Mucosa of descending colon (tissue), 3 donors: Measurements from ENCODE around the gene SPATA16. TPM values are rescaled to one million over a fixed set of nuclear protein-coding genes. Genes with fewer than 3 reads are reported as not detected.
"Not testable (repeated sequence)": the region's sequence is repeated elsewhere in the genome, so short reads cannot be mapped to it uniquely, and the experiment has no call there.

Source experiments
- ATAC-seq: fragments of 200-7000 bp; cut with Tn5 transposase; one replicate; pipeline ENCODE4 v1.9.1; 2020; ENCODE audit warnings: mild to moderate bottlenecking, moderate library complexity
- DNase-seq, 3 donors: peaks; one replicate each; pipeline ENCODE4 v3.0.0-alpha.2; 2020
- H3K36me3 ChIP-seq: fragments of 200-600 bp; one replicate; pipeline ENCODE4 v1.8.0; 2021; ENCODE audit warnings: low read depth, mild to moderate bottlenecking
- H3K4me1 ChIP-seq: fragments of 200-600 bp; one replicate; pipeline ENCODE4 v1.8.0; 2021; ENCODE audit warnings: low read depth, mild to moderate bottlenecking
- H3K4me3 ChIP-seq: fragments of 200-600 bp; one replicate; pipeline ENCODE4 v1.8.0; 2021; ENCODE audit warnings: mild to moderate bottlenecking
- H3K9me3 ChIP-seq: fragments of 200-600 bp; one replicate; pipeline ENCODE4 v1.8.0; 2021; ENCODE audit warnings: mild to moderate bottlenecking
- CTCF ChIP-seq: fragments of 200-600 bp; IDR thresholded peaks from one replicate; pipeline ENCODE4 v1.8.0; 2022; ENCODE audit warnings: antibody characterized with exemption, mild to moderate bottlenecking
- intact Hi-C, 2 donors: fragments of 100-400 bp; cut with DNase I in 1 of 2; cut with micrococcal nuclease in 1 of 2; formaldehyde crosslinking; loops; one replicate each; pipeline versions ENCODE4 v1.11.0 to v1.11.1; 2022; cut with DNase I, micrococcal nuclease
- total RNA-seq, 3 donors: library from RNA; stranded (reverse); fragmentation: NEBNext Ultra II Directional in 2 of 3; extraction: Animal tissue kit (Norgen Biotek cat#: 25700) in 2 of 3; gene quantifications; one replicate each; pipeline versions ENCODE4 v1.2.1 to v1.2.4, GENCODE V29; 2021 to 2023
- donor health status: DM: no; HTN: no; CAD: no; lungs with moderate emphysema.
- donor health status: DM: no; HTN: no; CAD: no.
- donor health status: DM: no; HTN: yes; CAD: no.

Gene SPATA16
- total RNA-seq, 3 donors from 2014 or later: not detected

- ATAC-seq: peak; percentile 92
- Histone ChIP-seq H3K9me3 (no peaks in the 10 kb centered on the region), H3K4me3 (no peak overlapping the region), H3K4me1 (peaks cover 5% of the 10 kb centered on the region), H3K36me3 (no peaks in the 10 kb centered on the region)
- peak in 1 of 3 donors; percentile 85 for DNase-seq
- intact Hi-C loops: no loop called here
- no peak for TF ChIP-seq CTCF
Measured at GRCh38 chr3:172869368-172869771, 271.7 kb downstream of the SPATA16 start.

- no peak overlapping the region for H3K4me3 ChIP-seq
- no peaks in the 10 kb centered on the region for H3K9me3 ChIP-seq
- peak; percentile 33 for ATAC-seq
- H3K4me1 ChIP-seq: peaks cover 5% of the 10 kb centered on the region
- no peaks in the 10 kb centered on the region for H3K36me3 ChIP-seq
- TF ChIP-seq CTCF: no peak
- intact Hi-C loops: no loop called here
- DNase-seq: no peak
Measured at GRCh38 chr3:172868582-172869200, 272.3 kb downstream of the SPATA16 start.

- ATAC-seq, intact Hi-C loops, H3K4me1 ChIP-seq, H3K9me3 ChIP-seq, H3K36me3 ChIP-seq, H3K4me3 ChIP-seq: not testable (repeated sequence)
- peak in 1 of 3 donors; percentile 37 for DNase-seq
Measured at GRCh38 chr3:172866726-172867350, 274.2 kb downstream of the SPATA16 start.

- no peak for TF ChIP-seq CTCF
- no peaks in the 10 kb centered on the region for H3K4me1 ChIP-seq
- DNase-seq: no peak
Measured at GRCh38 chr3:172859041-172859440, 282.0 kb downstream of the SPATA16 start.

GRCh38 chr3:172856795-172857742 lies 284.0 kb downstream of the SPATA16 start:
- DNase-seq (no peak), ATAC-seq (peak; percentile 96)
- TF ChIP-seq CTCF: no peak
- no peaks in the 10 kb centered on the region for H3K9me3 ChIP-seq
- no peaks in the 10 kb centered on the region for H3K36me3 ChIP-seq
- intact Hi-C loops: no loop called here
- H3K4me1 ChIP-seq: no peaks in the 10 kb centered on the region
- H3K4me3 ChIP-seq: no peak overlapping the region

More at GRCh38 chr3:172859041-172859440, 282.0 kb downstream of the SPATA16 start:
- H3K4me3 ChIP-seq: no peak overlapping the region
- ATAC-seq: no peak
- intact Hi-C loops: no loop called here
- no peaks in the 10 kb centered on the region for H3K36me3 ChIP-seq
- no peaks in the 10 kb centered on the region for H3K9me3 ChIP-seq

GRCh38 chr3:172855037-172855436 lies 286.0 kb downstream of the SPATA16 start:
- ATAC-seq (no peak), DNase-seq (no peak)
- no peak for TF ChIP-seq CTCF
- Histone ChIP-seq H3K4me1 (no peaks in the 10 kb centered on the region), H3K9me3 (no peaks in the 10 kb centered on the region), H3K36me3 (no peaks in the 10 kb centered on the region), H3K4me3 (no peak overlapping the region)
- intact Hi-C loops: no loop called here
